ENCODE results near the gene EPOP.

GRCh38 chr17:38706505-38707216 is 31.9 kb upstream of the EPOP start:
- no peak for TF ChIP-seq EZH2 (IDR thresholded peaks at IDR 0.05; ENCODE audit: low read length, missing control alignments)
- TF ChIP-seq, protein P1, sequence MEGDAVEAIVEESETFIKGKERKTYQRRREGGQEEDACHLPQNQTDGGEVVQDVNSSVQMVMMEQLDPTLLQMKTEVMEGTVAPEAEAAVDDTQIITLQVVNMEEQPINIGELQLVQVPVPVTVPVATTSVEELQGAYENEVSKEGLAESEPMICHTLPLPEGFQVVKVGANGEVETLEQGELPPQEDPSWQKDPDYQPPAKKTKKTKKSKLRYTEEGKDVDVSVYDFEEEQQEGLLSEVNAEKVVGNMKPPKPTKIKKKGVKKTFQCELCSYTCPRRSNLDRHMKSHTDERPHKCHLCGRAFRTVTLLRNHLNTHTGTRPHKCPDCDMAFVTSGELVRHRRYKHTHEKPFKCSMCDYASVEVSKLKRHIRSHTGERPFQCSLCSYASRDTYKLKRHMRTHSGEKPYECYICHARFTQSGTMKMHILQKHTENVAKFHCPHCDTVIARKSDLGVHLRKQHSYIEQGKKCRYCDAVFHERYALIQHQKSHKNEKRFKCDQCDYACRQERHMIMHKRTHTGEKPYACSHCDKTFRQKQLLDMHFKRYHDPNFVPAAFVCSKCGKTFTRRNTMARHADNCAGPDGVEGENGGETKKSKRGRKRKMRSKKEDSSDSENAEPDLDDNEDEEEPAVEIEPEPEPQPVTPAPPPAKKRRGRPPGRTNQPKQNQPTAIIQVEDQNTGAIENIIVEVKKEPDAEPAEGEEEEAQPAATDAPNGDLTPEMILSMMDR (conservative IDR thresholded peaks at IDR 0.05 in 1 of 2, IDR thresholded peaks at IDR 0.05 in 1 of 2; ENCODE audit: low read depth in 1 of 2, low read length in 2 of 2): no peak

Measured in fibroblast of lung (primary cell).